H1 (cell line): Measurements from ENCODE around the gene SCAMP4. TPM values are rescaled to one million over a fixed set of nuclear protein-coding genes. Genes with fewer than 3 reads are reported as not detected.
A peak's percentile ranks its signal among the peaks of the same experiment; 100 is the strongest.

ENCODE experiments used
- BACH1 ChIP-seq: IDR thresholded peaks from 2 replicates; pipeline ENCODE4 v1.6.1; 2012; ENCODE audit warnings: low read length, improper control_type of control experiment
- CBX5 ChIP-seq: fragments of 300-800, 300-1000 bp; sonication (generic); IDR thresholded peaks from 2 replicates; pipeline ENCODE4 v1.7.1; 2016; ENCODE audit warnings: antibody characterized with exemption, low read length, low read depth
- MAFK ChIP-seq: IDR thresholded peaks from 2 replicates; pipeline ENCODE4 v1.6.1; 2012; ENCODE audit warnings: low read depth, mild to moderate bottlenecking, improper control_type of control experiment, low read length
- POLR2A ChIP-seq, 2 experiments: IDR thresholded peaks; 1 replicate in 1 of 2; 2 replicates in 1 of 2; pipeline ENCODE4 v1.6.1; 2011; ENCODE audit warnings: low read depth in 2 of 2, low read length in 2 of 2, mild to moderate bottlenecking in 2 of 2; ENCODE audit errors: control extremely low read depth in 1 of 2
- SIN3A ChIP-seq, 2 experiments: IDR thresholded peaks in 1 of 2; conservative IDR thresholded peaks in 1 of 2; 2 replicates each; pipeline ENCODE4 v1.6.1; 2011 to 2012; ENCODE audit warnings: low read length in 2 of 2, improper control_type of control experiment in 1 of 2, low read depth in 1 of 2, mild to moderate bottlenecking in 1 of 2
- SP4 ChIP-seq: IDR thresholded peaks from 2 replicates; pipeline ENCODE4 v1.6.1; 2012; ENCODE audit warnings: low read length, inconsistent platforms
- SUZ12 ChIP-seq: fragments of 200-600 bp; sonication (generic); IDR thresholded peaks from 2 replicates; pipeline ENCODE4 v1.6.1; 2012; ENCODE audit warnings: mild to moderate bottlenecking, inconsistent platforms, low read length, moderate library complexity, mixed read lengths
- polyA plus RNA-seq, 7 experiments: library from polyadenylated mRNA; depleted of rRNA in 3 of 7; stranded (reverse) in 5 of 7; unstranded in 2 of 7; fragments of >200 nt in 5 of 7; fragments of 200-250 nt in 2 of 7; gene quantifications; 1 replicate in 5 of 7; 2 replicates in 1 of 7; 4 replicates in 1 of 7; pipeline versions ENCODE4 v1.2.1 to v1.2.3, GENCODE V29; 2011 to 2013; ENCODE audit warnings: missing spikeins in 2 of 7, mixed read lengths in 2 of 7
- total RNA-seq: library from RNA; stranded (reverse); fragmentation: NEBNext Ultra II Directional; extraction: Animal tissue kit (Norgen Biotek cat#: 25700); gene quantifications from 2 replicates; pipeline ENCODE4 v1.2.1, GENCODE V29; 2021
- TF ChIP-seq, protein P1 (sequence below): IDR thresholded peaks from 2 replicates; pipeline ENCODE4 v1.6.1; 2011; ENCODE audit warnings: low read length, improper control_type of control experiment
- TF ChIP-seq, protein P2 (sequence below): fragments of 300-600 bp; sonication (generic); IDR thresholded peaks from 2 replicates; pipeline ENCODE4 v1.7.1; 2012; ENCODE audit warnings: low read length, moderate library complexity, mild to moderate bottlenecking, inconsistent platforms; ENCODE audit not compliant: insufficient replicate concordance

The SCAMP4 gene
- total and polyA plus RNA-seq, 2 of the 8 experiments (the other 6 are each of a cell fraction or from before 2014, with no cell fraction given): 17.1 to 61.4 TPM

DNA sequence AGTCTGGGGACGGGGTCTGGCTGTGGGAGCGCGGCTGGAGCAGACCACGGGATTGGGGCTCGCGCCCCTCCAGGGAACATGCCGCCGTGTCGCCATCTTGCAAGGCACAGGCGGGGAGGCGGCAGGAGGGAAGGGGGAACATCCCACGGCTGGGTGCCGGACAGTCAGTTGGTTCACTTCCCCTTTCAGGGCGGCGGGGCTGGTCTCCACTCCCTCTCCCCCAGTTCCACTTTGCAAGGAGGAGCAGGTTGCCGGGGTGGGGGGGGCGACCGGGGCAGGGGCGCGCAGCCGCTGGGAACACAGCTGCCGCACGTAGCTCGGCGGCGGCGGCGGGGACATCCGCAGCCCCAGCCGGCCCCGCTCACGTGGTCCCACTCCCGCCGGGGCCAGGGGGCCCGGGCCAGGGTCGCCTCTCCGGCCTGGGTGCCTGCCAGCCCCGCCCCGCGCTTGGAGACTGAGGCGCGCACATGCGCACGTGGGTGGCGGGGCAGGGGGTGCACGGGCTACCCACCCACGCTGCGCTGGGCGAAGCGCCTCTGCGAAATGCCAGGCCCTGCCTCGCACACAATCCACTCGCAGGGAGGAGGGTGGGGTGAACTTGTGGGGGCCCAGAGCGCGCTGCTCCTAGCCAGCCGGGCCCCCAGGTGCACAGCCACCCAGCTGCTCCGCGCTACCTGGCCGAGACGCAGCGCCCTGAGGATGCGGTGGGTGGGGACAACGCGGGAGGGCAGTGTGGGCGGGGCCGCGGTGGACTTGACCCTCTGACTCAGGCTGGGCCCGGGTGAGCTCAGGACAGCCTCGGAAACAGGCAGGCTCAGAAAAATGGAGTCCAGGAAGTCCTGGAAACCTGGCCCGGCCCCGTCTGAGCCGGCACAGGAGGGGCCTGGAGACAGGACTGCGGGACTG is 48.2 kb upstream of the SCAMP4 start (continued):
- TF ChIP-seq, protein P1, sequence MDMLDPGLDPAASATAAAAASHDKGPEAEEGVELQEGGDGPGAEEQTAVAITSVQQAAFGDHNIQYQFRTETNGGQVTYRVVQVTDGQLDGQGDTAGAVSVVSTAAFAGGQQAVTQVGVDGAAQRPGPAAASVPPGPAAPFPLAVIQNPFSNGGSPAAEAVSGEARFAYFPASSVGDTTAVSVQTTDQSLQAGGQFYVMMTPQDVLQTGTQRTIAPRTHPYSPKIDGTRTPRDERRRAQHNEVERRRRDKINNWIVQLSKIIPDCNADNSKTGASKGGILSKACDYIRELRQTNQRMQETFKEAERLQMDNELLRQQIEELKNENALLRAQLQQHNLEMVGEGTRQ: no peak
- TF ChIP-seq SIN3A (conservative IDR thresholded peaks at IDR 0.05 in 1 of 2, IDR thresholded peaks at IDR 0.05 in 1 of 2; ENCODE audit: low read depth in 1 of 2, low read length in 2 of 2) (peak; percentile 22 to 43; a peak in 1 of 4 replicates), MAFK (no peak), POLR2A (IDR thresholded peaks at IDR 0.05; ENCODE audit: control extremely low read depth in 1 of 2, low read depth in 2 of 2, low read length in 2 of 2) (no peak), CBX5 (no peak), BACH1 (no peak), SUZ12 (no peak), SP4 (no peak)
- TF ChIP-seq, protein P2, sequence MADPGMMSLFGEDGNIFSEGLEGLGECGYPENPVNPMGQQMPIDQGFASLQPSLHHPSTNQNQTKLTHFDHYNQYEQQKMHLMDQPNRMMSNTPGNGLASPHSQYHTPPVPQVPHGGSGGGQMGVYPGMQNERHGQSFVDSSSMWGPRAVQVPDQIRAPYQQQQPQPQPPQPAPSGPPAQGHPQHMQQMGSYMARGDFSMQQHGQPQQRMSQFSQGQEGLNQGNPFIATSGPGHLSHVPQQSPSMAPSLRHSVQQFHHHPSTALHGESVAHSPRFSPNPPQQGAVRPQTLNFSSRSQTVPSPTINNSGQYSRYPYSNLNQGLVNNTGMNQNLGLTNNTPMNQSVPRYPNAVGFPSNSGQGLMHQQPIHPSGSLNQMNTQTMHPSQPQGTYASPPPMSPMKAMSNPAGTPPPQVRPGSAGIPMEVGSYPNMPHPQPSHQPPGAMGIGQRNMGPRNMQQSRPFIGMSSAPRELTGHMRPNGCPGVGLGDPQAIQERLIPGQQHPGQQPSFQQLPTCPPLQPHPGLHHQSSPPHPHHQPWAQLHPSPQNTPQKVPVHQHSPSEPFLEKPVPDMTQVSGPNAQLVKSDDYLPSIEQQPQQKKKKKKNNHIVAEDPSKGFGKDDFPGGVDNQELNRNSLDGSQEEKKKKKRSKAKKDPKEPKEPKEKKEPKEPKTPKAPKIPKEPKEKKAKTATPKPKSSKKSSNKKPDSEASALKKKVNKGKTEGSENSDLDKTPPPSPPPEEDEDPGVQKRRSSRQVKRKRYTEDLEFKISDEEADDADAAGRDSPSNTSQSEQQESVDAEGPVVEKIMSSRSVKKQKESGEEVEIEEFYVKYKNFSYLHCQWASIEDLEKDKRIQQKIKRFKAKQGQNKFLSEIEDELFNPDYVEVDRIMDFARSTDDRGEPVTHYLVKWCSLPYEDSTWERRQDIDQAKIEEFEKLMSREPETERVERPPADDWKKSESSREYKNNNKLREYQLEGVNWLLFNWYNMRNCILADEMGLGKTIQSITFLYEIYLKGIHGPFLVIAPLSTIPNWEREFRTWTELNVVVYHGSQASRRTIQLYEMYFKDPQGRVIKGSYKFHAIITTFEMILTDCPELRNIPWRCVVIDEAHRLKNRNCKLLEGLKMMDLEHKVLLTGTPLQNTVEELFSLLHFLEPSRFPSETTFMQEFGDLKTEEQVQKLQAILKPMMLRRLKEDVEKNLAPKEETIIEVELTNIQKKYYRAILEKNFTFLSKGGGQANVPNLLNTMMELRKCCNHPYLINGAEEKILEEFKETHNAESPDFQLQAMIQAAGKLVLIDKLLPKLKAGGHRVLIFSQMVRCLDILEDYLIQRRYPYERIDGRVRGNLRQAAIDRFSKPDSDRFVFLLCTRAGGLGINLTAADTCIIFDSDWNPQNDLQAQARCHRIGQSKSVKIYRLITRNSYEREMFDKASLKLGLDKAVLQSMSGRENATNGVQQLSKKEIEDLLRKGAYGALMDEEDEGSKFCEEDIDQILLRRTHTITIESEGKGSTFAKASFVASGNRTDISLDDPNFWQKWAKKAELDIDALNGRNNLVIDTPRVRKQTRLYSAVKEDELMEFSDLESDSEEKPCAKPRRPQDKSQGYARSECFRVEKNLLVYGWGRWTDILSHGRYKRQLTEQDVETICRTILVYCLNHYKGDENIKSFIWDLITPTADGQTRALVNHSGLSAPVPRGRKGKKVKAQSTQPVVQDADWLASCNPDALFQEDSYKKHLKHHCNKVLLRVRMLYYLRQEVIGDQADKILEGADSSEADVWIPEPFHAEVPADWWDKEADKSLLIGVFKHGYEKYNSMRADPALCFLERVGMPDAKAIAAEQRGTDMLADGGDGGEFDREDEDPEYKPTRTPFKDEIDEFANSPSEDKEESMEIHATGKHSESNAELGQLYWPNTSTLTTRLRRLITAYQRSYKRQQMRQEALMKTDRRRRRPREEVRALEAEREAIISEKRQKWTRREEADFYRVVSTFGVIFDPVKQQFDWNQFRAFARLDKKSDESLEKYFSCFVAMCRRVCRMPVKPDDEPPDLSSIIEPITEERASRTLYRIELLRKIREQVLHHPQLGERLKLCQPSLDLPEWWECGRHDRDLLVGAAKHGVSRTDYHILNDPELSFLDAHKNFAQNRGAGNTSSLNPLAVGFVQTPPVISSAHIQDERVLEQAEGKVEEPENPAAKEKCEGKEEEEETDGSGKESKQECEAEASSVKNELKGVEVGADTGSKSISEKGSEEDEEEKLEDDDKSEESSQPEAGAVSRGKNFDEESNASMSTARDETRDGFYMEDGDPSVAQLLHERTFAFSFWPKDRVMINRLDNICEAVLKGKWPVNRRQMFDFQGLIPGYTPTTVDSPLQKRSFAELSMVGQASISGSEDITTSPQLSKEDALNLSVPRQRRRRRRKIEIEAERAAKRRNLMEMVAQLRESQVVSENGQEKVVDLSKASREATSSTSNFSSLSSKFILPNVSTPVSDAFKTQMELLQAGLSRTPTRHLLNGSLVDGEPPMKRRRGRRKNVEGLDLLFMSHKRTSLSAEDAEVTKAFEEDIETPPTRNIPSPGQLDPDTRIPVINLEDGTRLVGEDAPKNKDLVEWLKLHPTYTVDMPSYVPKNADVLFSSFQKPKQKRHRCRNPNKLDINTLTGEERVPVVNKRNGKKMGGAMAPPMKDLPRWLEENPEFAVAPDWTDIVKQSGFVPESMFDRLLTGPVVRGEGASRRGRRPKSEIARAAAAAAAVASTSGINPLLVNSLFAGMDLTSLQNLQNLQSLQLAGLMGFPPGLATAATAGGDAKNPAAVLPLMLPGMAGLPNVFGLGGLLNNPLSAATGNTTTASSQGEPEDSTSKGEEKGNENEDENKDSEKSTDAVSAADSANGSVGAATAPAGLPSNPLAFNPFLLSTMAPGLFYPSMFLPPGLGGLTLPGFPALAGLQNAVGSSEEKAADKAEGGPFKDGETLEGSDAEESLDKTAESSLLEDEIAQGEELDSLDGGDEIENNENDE: no peak
